ENCODE results near the gene IL10RB. TPM values are rescaled to one million over a fixed set of nuclear protein-coding genes. Genes with fewer than 3 reads are reported as not detected.
A peak's percentile ranks its signal among the peaks of the same experiment; 100 is the strongest.
"Not testable (repeated sequence)": the region's sequence is repeated elsewhere in the genome, so short reads cannot be mapped to it uniquely, and the experiment has no call there.

IL10RB gene
- total RNA-seq, 4 donors from 2014 or later: 20.5 to 53.1 (median 21.4) TPM

DNA sequence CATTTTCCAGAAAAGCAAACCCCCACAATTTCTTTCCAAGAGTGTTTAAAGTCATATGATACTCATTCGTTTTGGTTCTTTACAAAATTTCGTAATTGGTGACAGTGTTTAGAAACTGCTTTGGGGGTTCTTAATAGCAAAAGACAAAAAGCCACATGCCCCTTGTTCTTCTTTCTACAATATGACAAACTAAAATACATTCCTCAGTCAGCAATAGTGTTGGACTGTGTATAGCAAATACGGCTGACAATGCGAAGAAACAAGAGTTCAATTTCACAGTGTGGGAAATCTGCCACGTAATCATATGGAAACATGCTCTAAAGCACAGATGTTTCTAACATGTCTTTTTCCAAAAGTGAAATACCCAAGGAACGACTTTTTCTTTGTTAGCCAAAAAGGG lies 51.0 kb downstream of the IL10RB start:
- WGBS, 2 donors: 65 to 74% methylated on average over 6 of the region's 6 CpGs
- intact Hi-C loops (cut with DNase I): no loop called here
- TF ChIP-seq, protein P1, sequence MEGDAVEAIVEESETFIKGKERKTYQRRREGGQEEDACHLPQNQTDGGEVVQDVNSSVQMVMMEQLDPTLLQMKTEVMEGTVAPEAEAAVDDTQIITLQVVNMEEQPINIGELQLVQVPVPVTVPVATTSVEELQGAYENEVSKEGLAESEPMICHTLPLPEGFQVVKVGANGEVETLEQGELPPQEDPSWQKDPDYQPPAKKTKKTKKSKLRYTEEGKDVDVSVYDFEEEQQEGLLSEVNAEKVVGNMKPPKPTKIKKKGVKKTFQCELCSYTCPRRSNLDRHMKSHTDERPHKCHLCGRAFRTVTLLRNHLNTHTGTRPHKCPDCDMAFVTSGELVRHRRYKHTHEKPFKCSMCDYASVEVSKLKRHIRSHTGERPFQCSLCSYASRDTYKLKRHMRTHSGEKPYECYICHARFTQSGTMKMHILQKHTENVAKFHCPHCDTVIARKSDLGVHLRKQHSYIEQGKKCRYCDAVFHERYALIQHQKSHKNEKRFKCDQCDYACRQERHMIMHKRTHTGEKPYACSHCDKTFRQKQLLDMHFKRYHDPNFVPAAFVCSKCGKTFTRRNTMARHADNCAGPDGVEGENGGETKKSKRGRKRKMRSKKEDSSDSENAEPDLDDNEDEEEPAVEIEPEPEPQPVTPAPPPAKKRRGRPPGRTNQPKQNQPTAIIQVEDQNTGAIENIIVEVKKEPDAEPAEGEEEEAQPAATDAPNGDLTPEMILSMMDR (IDR thresholded peaks at IDR 0.05): no peak
- TF ChIP-seq POLR2A (IDR thresholded peaks at IDR 0.05): no peak

DNA sequence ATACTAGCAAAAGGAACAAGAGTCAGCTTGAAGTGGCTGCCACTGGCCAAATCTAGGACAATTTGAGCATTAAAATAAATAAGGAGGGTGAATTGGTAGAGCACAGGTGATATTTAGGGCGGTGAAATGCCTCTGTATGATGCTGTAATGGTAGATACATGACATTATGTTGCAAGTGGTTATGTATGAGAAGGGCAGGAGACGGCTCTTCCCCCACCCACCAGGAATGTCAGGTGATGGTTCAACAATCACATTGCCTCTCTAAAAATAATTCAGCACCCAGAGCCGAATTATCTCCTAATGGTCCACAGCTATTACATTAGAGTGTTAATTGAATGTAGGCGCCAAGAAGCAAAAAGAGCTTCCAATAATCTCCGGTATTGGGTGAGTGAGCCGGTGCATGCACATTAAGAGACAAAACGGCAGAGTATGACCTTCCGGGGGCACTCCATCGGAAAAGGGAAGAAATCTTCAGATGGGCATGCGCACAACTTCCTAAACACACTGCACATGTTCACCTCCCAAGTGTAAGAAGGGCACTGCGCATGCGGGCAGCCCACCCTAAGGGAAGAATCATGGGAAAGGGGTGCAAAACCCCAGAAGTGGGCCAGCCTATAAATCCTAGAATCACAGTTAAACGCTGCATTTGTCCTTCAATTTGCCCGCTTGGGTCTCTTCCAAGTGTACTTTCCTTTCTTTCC lies 51.8 kb downstream of the IL10RB start:
- Histone ChIP-seq H3K36me3 (no peaks in the 10 kb centered on the region), H3K4me3 (replicated peaks in 1 of 3) (no peak overlapping the region), H3K4me1 (no peaks in the 10 kb centered on the region), H3K9me3 (no peaks in the 10 kb centered on the region), H3K27me3 (no peaks in the 10 kb centered on the region), H3K27ac (no peak overlapping the region)
- no peak for DNase-seq
- TF ChIP-seq, protein P1 (IDR thresholded peaks at IDR 0.05): no peak
- TF ChIP-seq POLR2A (IDR thresholded peaks at IDR 0.05): no peak
- WGBS, 2 donors: 85% methylated on average over 14 of the region's 14 CpGs
- intact Hi-C loops (cut with DNase I): no loop called here

More for the DNA sequence above, 51.0 kb downstream of the IL10RB start:
- no peak for DNase-seq
- H3K27me3 ChIP-seq: no peaks in the 10 kb centered on the region
- H3K36me3 ChIP-seq: no peaks in the 10 kb centered on the region
- no peaks in the 10 kb centered on the region for H3K4me1 ChIP-seq
- H3K9me3 ChIP-seq: no peaks in the 10 kb centered on the region
- no peak overlapping the region for H3K27ac ChIP-seq
- no peak overlapping the region for H3K4me3 ChIP-seq (replicated peaks in 1 of 3)

DNA sequence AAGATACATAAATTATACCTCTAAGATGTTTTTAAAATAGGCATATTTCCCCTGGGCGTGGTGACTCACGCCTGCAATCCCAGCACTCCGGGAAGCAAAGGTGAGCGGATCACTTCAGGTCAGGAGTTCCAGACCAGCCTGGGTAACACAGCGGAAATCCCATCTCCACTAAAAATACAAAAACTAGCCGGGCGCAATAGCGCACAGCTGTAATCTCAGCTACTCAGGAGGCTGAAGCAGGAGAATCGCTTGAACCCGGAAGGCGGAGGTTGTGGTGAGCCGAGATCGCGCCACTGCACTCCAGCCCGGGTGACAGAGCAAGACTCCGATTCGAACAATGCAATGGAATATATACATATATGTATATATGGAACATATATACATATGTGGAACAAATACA lies 54.8 kb downstream of the IL10RB start:
- H3K9me3 ChIP-seq; H3K4me3 ChIP-seq (replicated peaks in 1 of 3); H3K27ac ChIP-seq; H3K4me1 ChIP-seq; H3K36me3 ChIP-seq; H3K27me3 ChIP-seq; intact Hi-C loops (cut with DNase I): not testable (repeated sequence)
- WGBS, 2 donors: 87 to 92% methylated on average over 17 of the region's 17 CpGs
- peak in 1 of 2 donors; percentile 28 for DNase-seq

DNA sequence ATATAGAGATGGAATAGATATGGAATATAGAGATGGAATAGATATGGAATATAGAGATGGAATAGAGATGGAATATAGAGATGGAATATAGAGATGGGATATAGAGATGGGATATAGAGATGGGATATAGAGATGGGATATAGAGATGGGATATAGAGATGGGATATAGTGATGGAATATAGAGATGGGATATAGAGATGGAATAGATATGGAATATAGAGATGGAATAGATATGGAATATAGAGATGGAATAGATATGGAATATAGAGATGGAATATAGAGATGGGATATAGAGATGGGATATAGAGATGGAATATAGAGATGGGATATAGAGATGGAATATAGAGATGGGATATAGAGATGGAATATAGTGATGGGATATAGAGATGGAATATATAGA lies 57.4 kb downstream of the IL10RB start:
- H3K4me3 ChIP-seq (replicated peaks in 1 of 3); intact Hi-C loops (cut with DNase I); H3K36me3 ChIP-seq; H3K9me3 ChIP-seq; H3K27me3 ChIP-seq; DNase-seq: not testable (repeated sequence)
- H3K27ac ChIP-seq: peak overlapping the region in 1 of 3 donors; percentile 96
- peaks cover 22 to 29% of the 10 kb centered on the region in 2 donors for H3K4me1 ChIP-seq

DNA sequence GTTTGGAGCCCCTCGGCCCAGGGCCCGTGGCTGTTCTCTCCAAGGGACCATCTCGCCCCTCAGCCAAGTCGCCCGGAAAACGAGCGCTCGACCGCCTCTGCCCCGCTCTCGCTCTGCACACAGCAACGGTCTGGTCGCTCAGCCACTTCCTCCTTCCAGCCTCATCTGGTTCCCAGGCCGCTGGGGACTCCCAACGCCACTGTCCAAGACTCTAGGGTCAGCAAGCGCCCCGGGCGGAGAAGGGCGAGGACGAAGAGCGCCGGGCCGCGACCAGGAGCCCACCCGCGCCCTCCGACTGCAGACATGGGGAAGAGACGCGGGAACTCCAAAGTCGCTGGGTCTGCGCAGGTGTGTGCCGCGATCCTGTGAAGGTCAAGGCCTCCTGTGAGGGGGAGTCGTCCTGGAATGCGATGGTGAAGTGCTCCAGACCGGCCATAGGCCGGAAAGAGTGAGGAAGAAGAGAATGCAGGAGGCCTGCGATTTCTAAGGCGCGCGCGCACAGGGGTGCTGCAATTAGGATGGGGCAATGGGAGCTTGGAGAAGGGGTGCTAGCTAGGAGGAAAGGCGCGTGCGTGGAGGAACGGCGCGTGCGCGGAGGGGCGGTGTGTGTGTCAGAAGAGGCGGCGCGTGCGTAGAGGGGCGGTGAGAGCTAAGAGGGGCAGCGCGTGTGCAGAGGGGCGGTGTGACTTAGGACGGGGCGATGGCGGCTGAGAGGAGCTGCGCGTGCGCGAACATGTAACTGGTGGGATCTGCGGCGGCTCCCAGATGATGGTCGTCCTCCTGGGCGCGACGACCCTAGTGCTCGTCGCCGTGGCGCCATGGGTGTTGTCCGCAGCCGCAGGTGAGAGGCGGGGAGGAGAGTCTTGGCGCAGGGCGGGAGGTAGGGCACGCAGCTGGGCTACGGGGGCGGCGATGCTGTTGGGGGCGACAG lies 58.4 kb downstream of the IL10RB start, which contains the start of gene IFNAR1:
IFNAR1 (plus strand) TSS at position 680 of the 931 bp plus-strand sequence; CDS start at position 766, 86 bp downstream.
- no peaks in the 10 kb centered on the region for H3K27me3 ChIP-seq
- intact Hi-C loops (cut with DNase I): no loop called here
- no peaks in the 10 kb centered on the region for H3K9me3 ChIP-seq
- peaks cover 22 to 29% of the 10 kb centered on the region in 2 donors for H3K4me1 ChIP-seq
- WGBS, 2 donors: 0 to 1% methylated on average over 60 to 73 of the region's 86 CpGs
- peak within 1 kb of the TSS; percentile 96 to 98 (median 98) for H3K27ac ChIP-seq
- DNase-seq: peak; percentile 99
- peak; percentile 74 to 96 for TF ChIP-seq POLR2A (IDR thresholded peaks at IDR 0.05)
- TF ChIP-seq, protein P1 (IDR thresholded peaks at IDR 0.05): peak in 2 of 6 experiments; percentile 2 to 3
- H3K36me3 ChIP-seq: no peaks in the 10 kb centered on the region
- peak within 1 kb of the TSS; percentile 93 to 98 (median 93) for H3K4me3 ChIP-seq (replicated peaks in 1 of 3)
